OCI-LY7 (cell line): ENCODE data around the gene KCNK4.
"Not testable (repeated sequence)": the region's sequence is repeated elsewhere in the genome, so short reads cannot be mapped to it uniquely, and the experiment has no call there.

Experiments
- CTCF ChIP-seq: fragments of 200-600 bp; sonication (generic); conservative IDR thresholded peaks from 2 replicates; pipeline ENCODE4 v1.5.1; 2014; ENCODE audit warnings: mild to moderate bottlenecking, antibody characterized with exemption, low read length, moderate library complexity, mixed read lengths
- EZH2phosphoT487 ChIP-seq: fragments of 200-600 bp; sonication (generic); IDR thresholded peaks from 2 replicates; pipeline ENCODE4 v1.6.1; 2018; ENCODE audit warnings: low read depth, borderline replicate concordance, mild to moderate bottlenecking, mixed run types, antibody characterized with exemption, low read length, moderate library complexity, mixed read lengths

GRCh38 chr11:64323984-64324383 lies 32.9 kb downstream of the KCNK4 start:
- TF ChIP-seq CTCF, EZH2phosphoT487: not testable (repeated sequence)
